Measurements from ENCODE around the gene CBARP. TPM values are rescaled to one million over a fixed set of nuclear protein-coding genes. Genes with fewer than 3 reads are reported as not detected.

Gene CBARP
- total RNA-seq, 1 experiment from 2014 or later: 28.4 TPM

GRCh38 chr19:1182727-1183126, 55.1 kb downstream of the CBARP start:
- WGBS (ENCODE audit: extremely low coverage, insufficient read length, low lambda C conversion rate): no CpG with 5 or more reads among the region's 11 CpGs
- Histone ChIP-seq H2AK5ac (ENCODE audit: insufficient read length, low read length) (no peak overlapping the region), H2BK15ac (ENCODE audit: low read depth, low read length) (no peak overlapping the region), H2BK5ac (ENCODE audit: insufficient read length, low read length) (no peak overlapping the region), H4K20me1 (ENCODE audit: control insufficient read depth, insufficient read depth, insufficient read length) (no peaks in the 10 kb centered on the region), H3K23ac (ENCODE audit: insufficient read length, low read depth, low read length) (no peak overlapping the region), H3K56ac (ENCODE audit: insufficient read length, low read depth, low read length) (no peak overlapping the region), H3K9ac (ENCODE audit: extremely low read depth, insufficient read length, low read length) (no peak overlapping the region), H3T11ph (ENCODE audit: low read length) (no peak overlapping the region), H2BK20ac (ENCODE audit: low read depth, low read length, poor library complexity, severe bottlenecking) (no peak overlapping the region), H3K4ac (ENCODE audit: low read depth, low read length) (no peak overlapping the region), H3K14ac (ENCODE audit: insufficient read depth, low read length) (no peak overlapping the region), H3K18ac (ENCODE audit: insufficient read length, low read depth, low read length) (no peak overlapping the region), H3K9me3 (ENCODE audit: control insufficient read depth, low read depth, low read length) (no peaks in the 10 kb centered on the region), H3K4me1 (ENCODE audit: insufficient read depth, low read length) (no peaks in the 10 kb centered on the region), H3K27ac (ENCODE audit: insufficient read length, low read depth, low read length) (no peak overlapping the region), H4K5ac (ENCODE audit: insufficient read length, low read depth, low read length) (no peak overlapping the region), H4K91ac (ENCODE audit: insufficient read length, low read depth, low read length) (no peak overlapping the region), H3K23me2 (ENCODE audit: insufficient read length, low read depth, low read length, poor library complexity, severe bottlenecking) (no peaks in the 10 kb centered on the region), H2BK120ac (ENCODE audit: low read depth, low read length, poor library complexity, severe bottlenecking) (no peak overlapping the region), H2BK12ac (ENCODE audit: insufficient read length, low read depth, low read length) (no peak overlapping the region), H3K79me2 (ENCODE audit: insufficient read depth, low read length) (no peaks in the 10 kb centered on the region), H4K8ac (replicated peaks; ENCODE audit: insufficient read length, low read depth, low read length) (no peak overlapping the region), H3K27me3 (ENCODE audit: insufficient read depth, low read length) (no peaks in the 10 kb centered on the region), H3K4me2 (ENCODE audit: insufficient read depth, insufficient read length, low read length) (no peak overlapping the region), H3K79me1 (ENCODE audit: insufficient read depth, low read depth, low read length, poor library complexity, severe bottlenecking) (no peaks in the 10 kb centered on the region), H2AFZ (ENCODE audit: low read length) (no peak overlapping the region)
- Mint-ChIP-seq H3K9me3 (no peaks in the 10 kb centered on the region), H3K4me3 (no peak overlapping the region), H3K36me3 (ENCODE audit: insufficient read depth in 1 of 3, low read depth in 3 of 3) (no peaks in the 10 kb centered on the region; a peak in 1 of 7 replicates), H3K27me3 (ENCODE audit: low read depth) (no peaks in the 10 kb centered on the region; the same call in none of the 2 replicates), H3K27ac (no peak overlapping the region), H3K4me1 (peaks cover 12 to 14% of the 10 kb centered on the region in 2 experiments)
- no peak for DNase-seq
- TF ChIP-seq CTCF (conservative IDR thresholded peaks at IDR 0.05): no peak

Data from H9 (cell line).